Measurements from ENCODE around the gene SOX30.
"Not testable (repeated sequence)": the region's sequence is repeated elsewhere in the genome, so short reads cannot be mapped to it uniquely, and the experiment has no call there.

Gene SOX30

GRCh38 chr5:157652377-157652692 lies at the start of gene SOX30:
Gene SOX30, minus strand, starts transcription at chr5:157652438. Its CDS starts 360 bp downstream, at chr5:157652078.
- no peak for DNase-seq

DNA sequence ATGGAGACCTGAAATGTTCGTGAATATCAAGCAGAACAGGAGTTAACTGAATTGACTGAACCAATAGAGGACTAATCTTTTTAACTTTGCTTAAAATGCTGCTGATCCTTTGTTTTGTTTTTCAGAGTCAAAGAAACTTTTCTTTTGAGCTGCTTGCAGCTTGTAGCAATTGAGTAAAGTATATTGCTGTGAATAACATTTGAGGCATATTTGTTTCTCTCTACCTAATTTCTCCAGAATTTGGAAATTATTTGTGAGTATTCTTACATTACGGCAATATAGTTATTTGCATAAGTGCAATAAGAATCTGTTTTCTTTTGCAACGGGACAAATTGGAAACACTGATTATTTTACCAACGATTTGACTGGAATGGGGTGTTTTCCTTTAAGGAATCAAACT lies 46.4 kb upstream of the SOX30 start:
- not testable (repeated sequence) for DNase-seq

- DNase-seq = not testable (repeated sequence)
Measured at GRCh38 chr5:157696154-157696553, 43.9 kb upstream of the SOX30 start.

DNA sequence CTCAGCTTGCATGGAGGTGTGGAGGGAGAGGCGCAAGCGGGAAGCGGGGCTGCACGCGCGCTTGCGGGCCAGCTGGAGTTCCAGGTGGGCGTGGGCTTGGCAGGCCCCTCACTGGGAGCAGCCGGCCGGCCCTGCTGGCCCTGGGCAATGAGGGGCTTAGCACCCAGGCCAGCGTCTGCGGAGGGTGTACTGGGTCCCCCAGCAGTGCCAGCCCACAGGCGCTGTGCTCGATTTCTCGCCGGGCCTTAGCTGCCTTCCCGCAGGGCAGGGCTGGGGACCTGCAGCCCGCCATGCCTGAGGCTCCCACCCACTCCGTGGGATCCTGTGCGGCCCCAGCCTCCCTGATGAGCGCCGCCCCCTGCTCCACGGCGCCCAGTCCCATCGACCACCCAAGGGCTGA lies 41.6 kb upstream of the SOX30 start:
- not testable (repeated sequence) for DNase-seq

DNA sequence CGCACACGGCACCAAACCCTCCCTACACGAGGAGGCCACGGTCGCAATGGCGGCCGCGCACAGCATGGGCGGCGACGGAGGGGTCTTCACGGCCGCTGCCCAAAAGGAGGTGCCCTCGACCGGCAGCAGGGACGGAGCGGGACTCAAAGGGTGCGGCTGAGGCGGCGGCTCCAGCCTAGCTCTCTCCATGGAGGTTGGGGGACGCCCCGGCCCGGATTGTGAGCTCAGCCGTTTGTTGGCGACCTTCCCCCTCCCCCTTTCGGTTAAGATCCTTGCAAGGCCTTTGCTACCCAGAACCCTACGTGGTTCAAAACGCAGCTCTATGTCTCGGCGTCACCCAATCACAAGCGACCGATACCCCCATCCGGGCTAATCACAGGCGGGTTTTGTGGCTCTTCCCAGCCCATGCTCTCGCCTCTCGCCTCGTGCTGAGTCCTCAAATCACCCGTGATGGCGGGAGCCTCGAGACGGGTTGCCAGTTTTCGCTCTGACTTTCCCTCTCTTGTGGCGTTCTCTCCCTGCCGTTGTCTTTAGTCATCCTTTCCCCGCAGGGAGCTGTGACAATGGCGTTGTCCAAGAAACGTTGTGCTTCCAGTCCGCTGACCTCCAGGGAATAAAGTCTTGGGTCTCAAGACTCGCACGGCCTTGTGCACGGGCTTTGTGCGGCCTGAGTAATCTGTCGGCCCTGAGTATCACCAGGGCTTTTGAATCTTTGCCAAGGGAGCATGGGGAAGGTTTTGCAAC lies 38.6 kb upstream of the SOX30 start:
- DNase-seq = no peak

GRCh38 chr5:157689942-157690689 lies 37.9 kb upstream of the SOX30 start:
- no peak for DNase-seq

- no peak for DNase-seq
Measured at GRCh38 chr5:157687198-157687554, 34.9 kb upstream of the SOX30 start.

DNA sequence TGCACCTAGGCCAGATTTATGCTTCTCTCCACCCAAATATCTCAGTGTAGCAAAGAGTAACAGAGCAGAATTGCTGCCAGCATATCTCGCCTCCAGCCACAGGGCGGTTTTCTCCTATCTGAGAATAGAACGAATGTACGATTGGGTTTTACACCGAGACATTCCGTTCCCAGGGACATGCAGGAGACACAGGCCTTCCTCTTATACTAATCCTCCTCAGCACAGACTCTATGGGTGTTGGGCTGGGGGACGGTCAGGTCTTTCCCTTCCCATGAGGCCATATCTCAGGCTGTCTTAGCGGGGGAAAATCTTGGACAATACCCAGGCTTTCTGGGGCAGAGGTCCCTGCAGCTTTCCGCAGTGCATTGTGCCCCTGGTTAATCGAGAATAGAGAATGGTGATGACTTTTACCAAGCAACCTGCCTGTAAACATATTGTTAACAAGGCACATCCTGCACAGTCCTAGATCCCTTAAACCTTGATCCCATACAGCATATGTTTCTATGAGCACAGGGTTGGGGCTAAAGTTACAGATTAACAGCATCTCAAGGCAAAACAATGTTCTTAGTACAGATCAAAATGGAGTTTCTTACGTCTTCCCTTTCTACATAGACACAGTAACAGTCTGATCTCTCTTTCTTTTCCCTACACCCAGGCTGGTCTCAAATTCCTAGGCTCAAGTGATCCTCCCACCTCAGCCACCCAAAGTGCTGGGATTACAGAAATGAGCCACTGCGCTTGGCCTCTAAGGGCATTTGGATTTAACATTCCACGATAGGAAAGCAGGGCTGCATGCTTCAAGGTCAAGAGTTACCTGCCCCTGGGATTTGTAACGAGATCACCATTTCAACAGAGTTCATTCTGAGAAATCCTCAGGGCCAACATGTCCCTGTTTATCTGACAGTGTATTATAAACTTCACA lies 34.3 kb upstream of the SOX30 start:
- not testable (repeated sequence) for DNase-seq

DNA sequence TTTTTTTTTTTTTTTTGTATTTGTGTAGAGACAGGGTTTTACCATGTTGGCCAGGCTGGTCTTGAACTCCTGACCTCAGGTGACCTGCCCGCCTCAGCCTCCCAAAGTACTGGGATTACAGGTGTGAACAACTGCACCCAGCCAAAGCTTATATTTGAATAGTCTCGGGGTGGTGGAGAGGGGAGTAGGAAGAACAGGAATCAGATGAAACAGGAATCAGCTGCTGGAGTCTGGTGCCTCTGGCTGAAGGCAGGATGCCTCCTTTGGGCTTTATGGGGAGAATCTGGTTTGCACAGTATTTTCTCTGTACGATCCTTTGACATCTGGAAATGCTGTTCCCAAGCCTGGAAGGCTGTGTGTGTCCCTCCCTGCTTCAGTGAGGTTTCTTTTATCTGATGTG lies 30.0 kb upstream of the SOX30 start:
- no peak for DNase-seq

- no peak for DNase-seq
Measured at GRCh38 chr5:157681048-157681447, 28.8 kb upstream of the SOX30 start.

- DNase-seq = no peak
Measured at GRCh38 chr5:157680239-157680638, 28.0 kb upstream of the SOX30 start.

- no peak for DNase-seq
Measured at GRCh38 chr5:157679801-157680200, 27.6 kb upstream of the SOX30 start.

GRCh38 chr5:157677931-157678330 lies 25.7 kb upstream of the SOX30 start:
- no peak for DNase-seq

GRCh38 chr5:157674351-157674750 lies 22.1 kb upstream of the SOX30 start:
- not testable (repeated sequence) for DNase-seq

- no peak for DNase-seq
Measured at GRCh38 chr5:157672976-157673375, 20.7 kb upstream of the SOX30 start.

GRCh38 chr5:157671592-157672330 lies 19.5 kb upstream of the SOX30 start:
- no peak for DNase-seq

GRCh38 chr5:157670662-157671591 lies 18.7 kb upstream of the SOX30 start, which contains the start of gene C5orf52:
Gene C5orf52, plus strand, starts transcription at chr5:157671533. Its CDS starts 82 bp downstream, at chr5:157671615.
- DNase-seq = no peak

GRCh38 chr5:157669701-157670097 lies 17.5 kb upstream of the SOX30 start:
- DNase-seq = no peak

DNA sequence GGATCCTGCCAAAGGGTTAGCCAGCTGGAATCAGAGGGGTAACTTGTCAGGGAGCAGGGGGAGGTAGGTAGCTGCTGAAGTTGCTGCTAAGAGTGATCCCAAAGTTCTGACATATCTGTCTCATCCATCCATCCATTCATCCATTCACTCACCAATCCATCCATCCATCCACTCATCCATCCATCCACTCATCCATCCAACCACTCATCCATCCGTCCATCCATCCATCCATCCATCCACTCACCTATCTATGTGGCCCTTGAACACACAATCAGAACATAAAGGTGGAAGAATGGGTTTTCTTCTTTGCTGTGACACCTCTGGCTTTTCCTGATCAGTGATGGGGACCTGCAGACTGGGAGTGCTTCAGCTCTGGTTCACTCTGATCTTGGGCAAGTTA lies 16.1 kb upstream of the SOX30 start:
- no peak for DNase-seq

DNA sequence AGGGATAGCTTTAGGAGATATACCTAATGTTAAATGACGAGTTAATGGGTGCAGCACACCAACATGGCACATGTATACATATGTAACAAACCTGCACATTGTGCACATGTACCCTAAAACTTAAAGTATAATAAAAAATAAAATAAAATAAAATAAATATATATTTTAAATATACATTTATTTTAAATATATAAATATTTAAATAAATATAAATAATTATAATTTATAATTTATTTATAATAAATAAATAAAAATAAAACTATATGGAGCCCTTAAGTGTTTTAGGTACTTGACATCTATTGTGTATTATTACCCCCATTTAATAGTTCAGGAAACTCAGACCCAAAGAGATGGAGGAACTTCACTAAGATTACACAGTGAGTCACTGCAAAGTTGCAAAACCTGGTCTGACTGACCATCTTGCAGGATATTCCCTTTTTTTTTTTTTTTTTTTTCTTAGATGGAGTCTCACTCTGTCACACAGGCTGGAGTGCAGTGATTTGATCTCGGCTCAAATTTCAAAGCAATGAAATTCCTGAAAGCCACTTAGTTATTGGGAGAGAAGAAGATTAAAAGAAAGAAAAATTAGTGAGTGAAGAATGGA lies 13.3 kb upstream of the SOX30 start:
- no peak for DNase-seq

All from NCI-H187 (cell line).